ENCODE data around the gene ZNF644. TPM values are rescaled to one million over a fixed set of nuclear protein-coding genes. Genes with fewer than 3 reads are reported as not detected.

The ZNF644 gene
- polyA plus RNA-seq, 3 donors from 2014 or later, result 32.6 to 53.9 (median 34.0) TPM

GRCh38 chr1:91038582-91038981 lies 16.7 kb upstream of the ZNF644 start:
- no peak overlapping the region for H3K27ac Mint-ChIP-seq
- peaks cover 0 to 4% (median 0%) of the 10 kb centered on the region in 3 donors for H3K36me3 Mint-ChIP-seq
- H3K4me3 Mint-ChIP-seq, result no peak overlapping the region
- H3K9me3 Mint-ChIP-seq, result peaks cover 0 to 10% (median 0%) of the 10 kb centered on the region in 6 donors
- no peak for DNase-seq
- no peaks in the 10 kb centered on the region for H3K4me1 Mint-ChIP-seq
- H3K27me3 Mint-ChIP-seq (ENCODE audit: low read depth in 3 of 3), result peaks cover 1 to 6% (median 3%) of the 10 kb centered on the region in 3 donors

GRCh38 chr1:91036894-91037829 lies 15.3 kb upstream of the ZNF644 start:
- Mint-ChIP-seq H3K4me3 (no peak overlapping the region), H3K9me3 (peaks cover 0 to 10% (median 0%) of the 10 kb centered on the region in 6 donors), H3K27ac (no peak overlapping the region), H3K27me3 (ENCODE audit: low read depth in 3 of 3) (peaks cover 1 to 10% (median 3%) of the 10 kb centered on the region in 3 donors), H3K36me3 (peaks cover 0 to 4% (median 0%) of the 10 kb centered on the region in 3 donors), H3K4me1 (no peaks in the 10 kb centered on the region)
- DNase-seq, result no peak

- Mint-ChIP-seq H3K4me1 (no peaks in the 10 kb centered on the region), H3K27me3 (ENCODE audit: low read depth in 3 of 3) (peaks cover 0 to 19% (median 2%) of the 10 kb centered on the region in 3 donors), H3K27ac (no peak overlapping the region), H3K4me3 (no peak overlapping the region), H3K36me3 (no peaks in the 10 kb centered on the region), H3K9me3 (no peaks in the 10 kb centered on the region)
- no peak for DNase-seq
These were observed 10.5 kb upstream of the ZNF644 start for GRCh38 chr1:91032349-91032748.

- Mint-ChIP-seq H3K36me3 (no peaks in the 10 kb centered on the region), H3K9me3 (no peaks in the 10 kb centered on the region), H3K4me1 (no peaks in the 10 kb centered on the region), H3K27me3 (ENCODE audit: low read depth in 3 of 3) (peaks cover 0 to 19% (median 2%) of the 10 kb centered on the region in 3 donors), H3K27ac (no peak overlapping the region), H3K4me3 (no peak overlapping the region)
- DNase-seq, result no peak
These were observed 9.2 kb upstream of the ZNF644 start for GRCh38 chr1:91031081-91031480.

GRCh38 chr1:91026777-91027176 lies 4.9 kb upstream of the ZNF644 start:
- Mint-ChIP-seq H3K27me3 (ENCODE audit: low read depth in 3 of 3) (peaks cover 2 to 18% (median 7%) of the 10 kb centered on the region in 3 donors), H3K27ac (no peak overlapping the region), H3K4me3 (no peak overlapping the region), H3K4me1 (peaks cover 7 to 14% of the 10 kb centered on the region in 2 donors), H3K9me3 (no peaks in the 10 kb centered on the region), H3K36me3 (no peaks in the 10 kb centered on the region)
- DNase-seq, result no peak

GRCh38 chr1:91026320-91026719 lies 4.5 kb upstream of the ZNF644 start:
- no peak for DNase-seq
- Mint-ChIP-seq H3K27ac (no peak overlapping the region), H3K4me3 (no peak overlapping the region)

GRCh38 chr1:91024481-91025119 lies 2.8 kb upstream of the ZNF644 start:
- Mint-ChIP-seq H3K4me1 (peaks cover 22 to 32% of the 10 kb centered on the region in 2 donors), H3K27me3 (ENCODE audit: low read depth in 3 of 3) (peaks cover 8 to 17% (median 13%) of the 10 kb centered on the region in 3 donors), H3K36me3 (no peaks in the 10 kb centered on the region), H3K4me3 (no peak overlapping the region), H3K27ac (no peak overlapping the region), H3K9me3 (no peaks in the 10 kb centered on the region)
- no peak for DNase-seq

More at GRCh38 chr1:91026320-91026719, 4.5 kb upstream of the ZNF644 start:
- Mint-ChIP-seq H3K4me1 (peaks cover 7 to 15% of the 10 kb centered on the region in 2 donors), H3K9me3 (no peaks in the 10 kb centered on the region), H3K27me3 (ENCODE audit: low read depth in 3 of 3) (peaks cover 3 to 17% (median 11%) of the 10 kb centered on the region in 3 donors), H3K36me3 (no peaks in the 10 kb centered on the region)

GRCh38 chr1:91022518-91022929 lies 689 bp upstream of the ZNF644 start:
- Mint-ChIP-seq H3K4me3 (peak overlapping the region; percentile 89 to 96 (median 95)), H3K27ac (peak overlapping the region; percentile 97 to 99 (median 98)), H3K36me3 (no peaks in the 10 kb centered on the region), H3K27me3 (ENCODE audit: low read depth in 3 of 3) (peaks cover 8 to 16% (median 13%) of the 10 kb centered on the region in 3 donors), H3K4me1 (peaks cover 43 to 53% of the 10 kb centered on the region in 2 donors), H3K9me3 (no peaks in the 10 kb centered on the region)
- DNase-seq, result no peak

GRCh38 chr1:91020967-91021685 lies 709 bp downstream of the ZNF644 start:
- Mint-ChIP-seq H3K4me3 (peak overlapping the region; percentile 89 to 96 (median 95)), H3K9me3 (no peaks in the 10 kb centered on the region), H3K36me3 (no peaks in the 10 kb centered on the region), H3K27me3 (ENCODE audit: low read depth in 3 of 3) (peaks cover 8 to 16% (median 13%) of the 10 kb centered on the region in 3 donors), H3K4me1 (peaks cover 51 to 63% of the 10 kb centered on the region in 2 donors), H3K27ac (peak overlapping the region; percentile 96 to 99 (median 98))
- peak; percentile 71 to 78 (median 74) for DNase-seq

- Mint-ChIP-seq H3K4me3 (peak overlapping the region; percentile 89 to 96 (median 95)), H3K27ac (peak overlapping the region; percentile 96 to 99 (median 98)), H3K27me3 (ENCODE audit: low read depth in 3 of 3) (peaks cover 8 to 16% (median 13%) of the 10 kb centered on the region in 3 donors), H3K4me1 (peaks cover 55 to 69% of the 10 kb centered on the region in 2 donors), H3K36me3 (no peaks in the 10 kb centered on the region), H3K9me3 (no peaks in the 10 kb centered on the region)
- DNase-seq, result no peak
These were observed 1.3 kb downstream of the ZNF644 start for GRCh38 chr1:91020486-91020885.

- peak in 1 of 3 donors; percentile 14 for DNase-seq
- Mint-ChIP-seq H3K4me3 (peak overlapping the region in 2 of 5 donors; percentile 27 to 30), H3K27me3 (ENCODE audit: low read depth in 3 of 3) (peaks cover 8 to 16% (median 10%) of the 10 kb centered on the region in 3 donors), H3K27ac (peak overlapping the region in 5 of 6 donors; percentile 28 to 97 (median 60)), H3K4me1 (peaks cover 72 to 90% of the 10 kb centered on the region in 2 donors), H3K9me3 (no peaks in the 10 kb centered on the region), H3K36me3 (no peaks in the 10 kb centered on the region)
These were observed 3.8 kb downstream of the ZNF644 start for GRCh38 chr1:91018006-91018405.

- DNase-seq, result no peak
- Mint-ChIP-seq H3K4me1 (peaks cover 77 to 96% of the 10 kb centered on the region in 2 donors), H3K27ac (no peak overlapping the region), H3K36me3 (no peaks in the 10 kb centered on the region), H3K4me3 (no peak overlapping the region), H3K9me3 (no peaks in the 10 kb centered on the region), H3K27me3 (ENCODE audit: low read depth in 3 of 3) (peaks cover 3 to 5% (median 3%) of the 10 kb centered on the region in 3 donors)
These were observed 5.9 kb downstream of the ZNF644 start for GRCh38 chr1:91015794-91016550.

GRCh38 chr1:91015358-91015780 lies 6.5 kb downstream of the ZNF644 start:
- H3K4me3 Mint-ChIP-seq, result no peak overlapping the region
- H3K27me3 Mint-ChIP-seq (ENCODE audit: low read depth in 3 of 3), result peaks cover 0 to 2% (median 0%) of the 10 kb centered on the region in 3 donors
- peak overlapping the region in 1 of 6 donors; percentile 29 for H3K27ac Mint-ChIP-seq

More at GRCh38 chr1:91015358-91015780, 6.5 kb downstream of the ZNF644 start:
- H3K4me1 Mint-ChIP-seq, result peaks cover 77 to 96% of the 10 kb centered on the region in 2 donors
- no peaks in the 10 kb centered on the region for H3K36me3 Mint-ChIP-seq
- H3K9me3 Mint-ChIP-seq, result no peaks in the 10 kb centered on the region
- no peak for DNase-seq

Data from immature natural killer cell (primary cell).